MV-4-11 (cell line): ENCODE measurements around the gene TNNT3.
"Not testable (repeated sequence)": the region's sequence is repeated elsewhere in the genome, so short reads cannot be mapped to it uniquely, and the experiment has no call there.

Experiments
- DNase-seq: peaks from one replicate; lab custom pipeline; 2025; lab: John Stamatoyannopoulos, UW

The TNNT3 gene

GRCh38 chr11:1919391-1920127 is at the start of gene TNNT3:
Gene TNNT3 (plus strand): TSS chr11:1919703. CDS start chr11:1922875, 3,172 bp downstream.
- DNase-seq = no peak

- DNase-seq = no peak
These were observed 49.2 kb upstream of the TNNT3 start for GRCh38 chr11:1870326-1870696.

- peak; percentile 66 for DNase-seq
These were observed 48.6 kb upstream of the TNNT3 start for GRCh38 chr11:1870721-1871466.

- no peak for DNase-seq
These were observed 48.0 kb upstream of the TNNT3 start for GRCh38 chr11:1871531-1871930.

- no peak for DNase-seq
These were observed 47.1 kb upstream of the TNNT3 start for GRCh38 chr11:1872267-1872985.

GRCh38 chr11:1873048-1873812 is 46.3 kb upstream of the TNNT3 start:
- DNase-seq = no peak

- not testable (repeated sequence) for DNase-seq
These were observed 45.7 kb upstream of the TNNT3 start for GRCh38 chr11:1873813-1874150.

- not testable (repeated sequence) for DNase-seq
These were observed 44.9 kb upstream of the TNNT3 start for GRCh38 chr11:1874441-1875092.

GRCh38 chr11:1875093-1875850 is 44.2 kb upstream of the TNNT3 start:
- no peak for DNase-seq

- DNase-seq = not testable (repeated sequence)
These were observed 43.6 kb upstream of the TNNT3 start for GRCh38 chr11:1875851-1876301.

GRCh38 chr11:1876361-1877063 is 43.0 kb upstream of the TNNT3 start:
- peak; percentile 11 for DNase-seq

- no peak for DNase-seq
These were observed 42.0 kb upstream of the TNNT3 start for GRCh38 chr11:1877211-1878136.

GRCh38 chr11:1878137-1879031 is 41.1 kb upstream of the TNNT3 start:
- no peak for DNase-seq

GRCh38 chr11:1879342-1879940 is 40.1 kb upstream of the TNNT3 start:
- DNase-seq = no peak

GRCh38 chr11:1879941-1880720 is 39.4 kb upstream of the TNNT3 start:
- peak; percentile 4 for DNase-seq

GRCh38 chr11:1880746-1881441 is 38.6 kb upstream of the TNNT3 start:
- no peak for DNase-seq
